ENCODE results near the gene RUNX2. TPM values are rescaled to one million over a fixed set of nuclear protein-coding genes. Genes with fewer than 3 reads are reported as not detected.

The RUNX2 gene
- total and polyA plus RNA-seq, 10 of the 15 experiments (the other 5 are each of a cell fraction or from before 2014, with no cell fraction given) = 0.01 to 0.77 (median 0.15) TPM; not detected in 3

DNA sequence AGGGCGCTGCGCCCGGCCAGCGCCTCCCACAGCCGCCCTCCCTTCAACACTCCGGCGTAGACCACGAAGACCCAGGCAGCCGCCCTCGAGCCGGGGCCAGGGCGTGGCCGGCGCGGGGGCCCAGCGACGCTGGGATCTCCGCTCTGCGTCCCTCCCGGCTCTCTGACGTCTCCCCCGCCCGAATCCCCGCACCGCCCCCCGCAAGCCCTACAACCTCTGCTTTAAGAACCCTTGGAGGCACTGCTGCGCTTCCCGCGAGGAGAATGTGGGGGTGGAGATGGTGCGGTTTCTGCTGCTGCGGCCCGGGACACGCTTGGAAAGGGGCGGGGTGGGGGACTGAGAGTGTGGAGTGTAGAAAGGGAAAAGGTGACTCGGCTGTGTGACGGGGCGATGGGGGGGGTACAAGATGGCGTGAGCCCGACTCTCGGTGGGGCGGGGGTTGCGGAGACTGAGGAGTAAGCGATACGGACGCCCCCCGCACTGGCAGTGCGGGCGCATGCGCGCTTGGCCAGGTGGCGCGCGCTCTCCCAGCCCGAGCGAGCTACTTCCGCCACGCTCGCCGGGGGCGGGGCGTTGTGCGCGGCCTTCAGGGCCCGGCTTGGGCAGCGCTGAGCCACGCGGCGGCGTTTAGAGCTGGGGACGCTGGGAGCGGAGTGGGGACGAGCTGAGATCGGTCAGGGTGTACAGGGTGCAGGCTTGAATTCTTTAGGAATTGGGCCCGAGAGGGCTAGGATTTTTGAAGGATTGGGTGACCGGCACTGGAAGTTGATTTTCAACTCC, 49.6 kb downstream of the RUNX2 start, which contains the start of gene SUPT3H (continued):
- TF ChIP-seq, protein P1, sequence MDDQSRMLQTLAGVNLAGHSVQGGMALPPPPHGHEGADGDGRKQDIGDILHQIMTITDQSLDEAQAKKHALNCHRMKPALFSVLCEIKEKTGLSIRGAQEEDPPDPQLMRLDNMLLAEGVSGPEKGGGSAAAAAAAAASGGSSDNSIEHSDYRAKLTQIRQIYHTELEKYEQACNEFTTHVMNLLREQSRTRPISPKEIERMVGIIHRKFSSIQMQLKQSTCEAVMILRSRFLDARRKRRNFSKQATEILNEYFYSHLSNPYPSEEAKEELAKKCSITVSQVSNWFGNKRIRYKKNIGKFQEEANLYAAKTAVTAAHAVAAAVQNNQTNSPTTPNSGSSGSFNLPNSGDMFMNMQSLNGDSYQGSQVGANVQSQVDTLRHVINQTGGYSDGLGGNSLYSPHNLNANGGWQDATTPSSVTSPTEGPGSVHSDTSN (IDR thresholded peaks at IDR 0.05; ENCODE audit: insufficient replicate concordance, low read depth, low read length) = no peak
- TF ChIP-seq, protein P2, sequence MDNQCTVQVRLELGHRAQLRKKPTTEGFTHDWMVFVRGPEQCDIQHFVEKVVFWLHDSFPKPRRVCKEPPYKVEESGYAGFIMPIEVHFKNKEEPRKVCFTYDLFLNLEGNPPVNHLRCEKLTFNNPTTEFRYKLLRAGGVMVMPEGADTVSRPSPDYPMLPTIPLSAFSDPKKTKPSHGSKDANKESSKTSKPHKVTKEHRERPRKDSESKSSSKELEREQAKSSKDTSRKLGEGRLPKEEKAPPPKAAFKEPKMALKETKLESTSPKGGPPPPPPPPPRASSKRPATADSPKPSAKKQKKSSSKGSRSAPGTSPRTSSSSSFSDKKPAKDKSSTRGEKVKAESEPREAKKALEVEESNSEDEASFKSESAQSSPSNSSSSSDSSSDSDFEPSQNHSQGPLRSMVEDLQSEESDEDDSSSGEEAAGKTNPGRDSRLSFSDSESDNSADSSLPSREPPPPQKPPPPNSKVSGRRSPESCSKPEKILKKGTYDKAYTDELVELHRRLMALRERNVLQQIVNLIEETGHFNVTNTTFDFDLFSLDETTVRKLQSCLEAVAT (IDR thresholded peaks at IDR 0.05) = 0 out of 2 replicates have a peak, but pooled peaks have one; percentile 40
- TF ChIP-seq ASH2L (IDR thresholded peaks at IDR 0.05; ENCODE audit: borderline replicate concordance, low read depth) (no peak), MEF2B (IDR thresholded peaks at IDR 0.05; ENCODE audit: partially characterized antibody, poor library complexity, severe bottlenecking) (no peak), NR2F1 (conservative IDR thresholded peaks at IDR 0.05) (no peak), HDGF (IDR thresholded peaks at IDR 0.05) (no peak), HCFC1 (IDR thresholded peaks at IDR 0.05; ENCODE audit: low read length) (peak; percentile 38; the same call in 1 of the 2 replicates), KAT2A (conservative IDR thresholded peaks at IDR 0.05; ENCODE audit: control insufficient read depth, low read depth, low read length) (no peak), NBN (IDR thresholded peaks at IDR 0.05) (no peak), LARP7 (IDR thresholded peaks at IDR 0.05) (peak; percentile 76), CEBPB (IDR thresholded peaks at IDR 0.05; ENCODE audit: borderline replicate concordance in 1 of 2, low read depth in 2 of 2, low read length in 2 of 2) (no peak), SRF (IDR thresholded peaks at IDR 0.05; ENCODE audit: low read depth in 2 of 2, low read length in 2 of 2) (no peak), CREM (IDR thresholded peaks at IDR 0.05; ENCODE audit: low read depth) (no peak; the same call in 1 of the 2 replicates), EGR1 (IDR thresholded peaks at IDR 0.05; ENCODE audit: borderline replicate concordance in 1 of 2, low read depth in 2 of 2, low read length in 2 of 2) (peak in 1 of 2 experiments; percentile 38; a peak in 1 of 3 replicates), SMARCA5 (IDR thresholded peaks at IDR 0.05) (peak; percentile 92), TCF3 (IDR thresholded peaks at IDR 0.05; ENCODE audit: borderline replicate concordance, insufficient read depth, low read depth, low read length) (no peak), KLF5 (IDR thresholded peaks at IDR 0.05; ENCODE audit: partially characterized antibody) (no peak), WRNIP1 (IDR thresholded peaks at IDR 0.05; ENCODE audit: borderline replicate concordance, low read depth, low read length) (0 out of 2 replicates have a peak, but pooled peaks have one; percentile 55), POLR2A (IDR thresholded peaks at IDR 0.05; ENCODE audit: low read depth, low read length) (peak; percentile 79), ESRRA (IDR thresholded peaks at IDR 0.05; ENCODE audit: low read length) (no peak), ETV6 (conservative IDR thresholded peaks at IDR 0.05 in 1 of 2, IDR thresholded peaks at IDR 0.05 in 1 of 2; ENCODE audit: borderline replicate concordance in 1 of 2, low read depth in 1 of 2) (no peak), ZSCAN29 (IDR thresholded peaks at IDR 0.05) (0 out of 2 replicates have a peak, but pooled peaks have one; percentile 53)
- TF ChIP-seq, protein P3, sequence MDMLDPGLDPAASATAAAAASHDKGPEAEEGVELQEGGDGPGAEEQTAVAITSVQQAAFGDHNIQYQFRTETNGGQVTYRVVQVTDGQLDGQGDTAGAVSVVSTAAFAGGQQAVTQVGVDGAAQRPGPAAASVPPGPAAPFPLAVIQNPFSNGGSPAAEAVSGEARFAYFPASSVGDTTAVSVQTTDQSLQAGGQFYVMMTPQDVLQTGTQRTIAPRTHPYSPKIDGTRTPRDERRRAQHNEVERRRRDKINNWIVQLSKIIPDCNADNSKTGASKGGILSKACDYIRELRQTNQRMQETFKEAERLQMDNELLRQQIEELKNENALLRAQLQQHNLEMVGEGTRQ (IDR thresholded peaks at IDR 0.05; ENCODE audit: borderline replicate concordance, low read depth, low read length) = no peak
- TF ChIP-seq, protein P4, sequence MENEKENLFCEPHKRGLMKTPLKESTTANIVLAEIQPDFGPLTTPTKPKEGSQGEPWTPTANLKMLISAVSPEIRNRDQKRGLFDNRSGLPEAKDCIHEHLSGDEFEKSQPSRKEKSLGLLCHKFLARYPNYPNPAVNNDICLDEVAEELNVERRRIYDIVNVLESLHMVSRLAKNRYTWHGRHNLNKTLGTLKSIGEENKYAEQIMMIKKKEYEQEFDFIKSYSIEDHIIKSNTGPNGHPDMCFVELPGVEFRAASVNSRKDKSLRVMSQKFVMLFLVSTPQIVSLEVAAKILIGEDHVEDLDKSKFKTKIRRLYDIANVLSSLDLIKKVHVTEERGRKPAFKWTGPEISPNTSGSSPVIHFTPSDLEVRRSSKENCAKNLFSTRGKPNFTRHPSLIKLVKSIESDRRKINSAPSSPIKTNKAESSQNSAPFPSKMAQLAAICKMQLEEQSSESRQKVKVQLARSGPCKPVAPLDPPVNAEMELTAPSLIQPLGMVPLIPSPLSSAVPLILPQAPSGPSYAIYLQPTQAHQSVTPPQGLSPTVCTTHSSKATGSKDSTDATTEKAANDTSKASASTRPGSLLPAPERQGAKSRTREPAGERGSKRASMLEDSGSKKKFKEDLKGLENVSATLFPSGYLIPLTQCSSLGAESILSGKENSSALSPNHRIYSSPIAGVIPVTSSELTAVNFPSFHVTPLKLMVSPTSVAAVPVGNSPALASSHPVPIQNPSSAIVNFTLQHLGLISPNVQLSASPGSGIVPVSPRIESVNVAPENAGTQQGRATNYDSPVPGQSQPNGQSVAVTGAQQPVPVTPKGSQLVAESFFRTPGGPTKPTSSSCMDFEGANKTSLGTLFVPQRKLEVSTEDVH (IDR thresholded peaks at IDR 0.05; ENCODE audit: low read depth, partially characterized antibody) = no peak
